ENCODE measurements around the gene NDUFS5.

DNA sequence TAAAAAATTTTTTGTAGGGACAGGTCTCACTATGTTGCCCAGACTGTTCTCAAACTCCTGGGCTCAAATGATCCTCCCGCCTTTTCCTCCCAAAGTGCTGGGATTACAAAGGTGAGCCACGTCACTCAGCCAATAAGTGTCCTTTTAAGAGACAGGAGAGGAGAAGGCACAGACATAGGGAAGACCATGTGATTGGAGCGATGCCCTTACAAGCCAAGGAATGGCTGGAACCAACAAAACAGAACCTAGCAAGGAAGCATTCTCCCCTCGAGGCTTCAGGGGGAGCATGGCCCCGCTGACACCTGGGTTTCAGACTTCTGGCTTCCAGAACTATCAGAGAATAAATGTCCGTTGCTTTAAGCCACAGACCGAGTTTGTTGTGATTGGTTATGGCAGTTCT lies 37.0 kb downstream of the NDUFS5 start:
- TF ChIP-seq, protein P1, sequence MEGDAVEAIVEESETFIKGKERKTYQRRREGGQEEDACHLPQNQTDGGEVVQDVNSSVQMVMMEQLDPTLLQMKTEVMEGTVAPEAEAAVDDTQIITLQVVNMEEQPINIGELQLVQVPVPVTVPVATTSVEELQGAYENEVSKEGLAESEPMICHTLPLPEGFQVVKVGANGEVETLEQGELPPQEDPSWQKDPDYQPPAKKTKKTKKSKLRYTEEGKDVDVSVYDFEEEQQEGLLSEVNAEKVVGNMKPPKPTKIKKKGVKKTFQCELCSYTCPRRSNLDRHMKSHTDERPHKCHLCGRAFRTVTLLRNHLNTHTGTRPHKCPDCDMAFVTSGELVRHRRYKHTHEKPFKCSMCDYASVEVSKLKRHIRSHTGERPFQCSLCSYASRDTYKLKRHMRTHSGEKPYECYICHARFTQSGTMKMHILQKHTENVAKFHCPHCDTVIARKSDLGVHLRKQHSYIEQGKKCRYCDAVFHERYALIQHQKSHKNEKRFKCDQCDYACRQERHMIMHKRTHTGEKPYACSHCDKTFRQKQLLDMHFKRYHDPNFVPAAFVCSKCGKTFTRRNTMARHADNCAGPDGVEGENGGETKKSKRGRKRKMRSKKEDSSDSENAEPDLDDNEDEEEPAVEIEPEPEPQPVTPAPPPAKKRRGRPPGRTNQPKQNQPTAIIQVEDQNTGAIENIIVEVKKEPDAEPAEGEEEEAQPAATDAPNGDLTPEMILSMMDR (IDR thresholded peaks at IDR 0.05) = no peak
- no peak for TF ChIP-seq FOXM1 (IDR thresholded peaks at IDR 0.05; ENCODE audit: low read depth)
- TF ChIP-seq NRF1 (IDR thresholded peaks at IDR 0.05; ENCODE audit: low read depth, low read length) = no peak
- no peak for TF ChIP-seq SMC3 (IDR thresholded peaks at IDR 0.05; ENCODE audit: low read depth, low read length)
- TF ChIP-seq POLR2AphosphoS5 (IDR thresholded peaks at IDR 0.05; ENCODE audit: low read depth, low read length) = no peak
- TF ChIP-seq USF2 (IDR thresholded peaks at IDR 0.05; ENCODE audit: borderline replicate concordance, low read depth, low read length) = no peak
- no peak for TF ChIP-seq MXI1 (IDR thresholded peaks at IDR 0.05; ENCODE audit: low read depth, low read length)
- TF ChIP-seq TAF1 (IDR thresholded peaks at IDR 0.05; ENCODE audit: borderline replicate concordance, low read depth, low read length) = no peak
- TF ChIP-seq EP300 (IDR thresholded peaks at IDR 0.05; ENCODE audit: borderline replicate concordance in 1 of 2, low read depth in 1 of 2, low read length in 1 of 2) = no peak
- no peak for TF ChIP-seq EZH2phosphoT487 (IDR thresholded peaks at IDR 0.05; ENCODE audit: borderline replicate concordance, low read depth)
- TF ChIP-seq JUND (IDR thresholded peaks at IDR 0.05) = no peak
- TF ChIP-seq, protein P2, sequence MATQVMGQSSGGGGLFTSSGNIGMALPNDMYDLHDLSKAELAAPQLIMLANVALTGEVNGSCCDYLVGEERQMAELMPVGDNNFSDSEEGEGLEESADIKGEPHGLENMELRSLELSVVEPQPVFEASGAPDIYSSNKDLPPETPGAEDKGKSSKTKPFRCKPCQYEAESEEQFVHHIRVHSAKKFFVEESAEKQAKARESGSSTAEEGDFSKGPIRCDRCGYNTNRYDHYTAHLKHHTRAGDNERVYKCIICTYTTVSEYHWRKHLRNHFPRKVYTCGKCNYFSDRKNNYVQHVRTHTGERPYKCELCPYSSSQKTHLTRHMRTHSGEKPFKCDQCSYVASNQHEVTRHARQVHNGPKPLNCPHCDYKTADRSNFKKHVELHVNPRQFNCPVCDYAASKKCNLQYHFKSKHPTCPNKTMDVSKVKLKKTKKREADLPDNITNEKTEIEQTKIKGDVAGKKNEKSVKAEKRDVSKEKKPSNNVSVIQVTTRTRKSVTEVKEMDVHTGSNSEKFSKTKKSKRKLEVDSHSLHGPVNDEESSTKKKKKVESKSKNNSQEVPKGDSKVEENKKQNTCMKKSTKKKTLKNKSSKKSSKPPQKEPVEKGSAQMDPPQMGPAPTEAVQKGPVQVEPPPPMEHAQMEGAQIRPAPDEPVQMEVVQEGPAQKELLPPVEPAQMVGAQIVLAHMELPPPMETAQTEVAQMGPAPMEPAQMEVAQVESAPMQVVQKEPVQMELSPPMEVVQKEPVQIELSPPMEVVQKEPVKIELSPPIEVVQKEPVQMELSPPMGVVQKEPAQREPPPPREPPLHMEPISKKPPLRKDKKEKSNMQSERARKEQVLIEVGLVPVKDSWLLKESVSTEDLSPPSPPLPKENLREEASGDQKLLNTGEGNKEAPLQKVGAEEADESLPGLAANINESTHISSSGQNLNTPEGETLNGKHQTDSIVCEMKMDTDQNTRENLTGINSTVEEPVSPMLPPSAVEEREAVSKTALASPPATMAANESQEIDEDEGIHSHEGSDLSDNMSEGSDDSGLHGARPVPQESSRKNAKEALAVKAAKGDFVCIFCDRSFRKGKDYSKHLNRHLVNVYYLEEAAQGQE (IDR thresholded peaks at IDR 0.05; ENCODE audit: low read depth, low read length) = no peak
- TF ChIP-seq, protein P3, sequence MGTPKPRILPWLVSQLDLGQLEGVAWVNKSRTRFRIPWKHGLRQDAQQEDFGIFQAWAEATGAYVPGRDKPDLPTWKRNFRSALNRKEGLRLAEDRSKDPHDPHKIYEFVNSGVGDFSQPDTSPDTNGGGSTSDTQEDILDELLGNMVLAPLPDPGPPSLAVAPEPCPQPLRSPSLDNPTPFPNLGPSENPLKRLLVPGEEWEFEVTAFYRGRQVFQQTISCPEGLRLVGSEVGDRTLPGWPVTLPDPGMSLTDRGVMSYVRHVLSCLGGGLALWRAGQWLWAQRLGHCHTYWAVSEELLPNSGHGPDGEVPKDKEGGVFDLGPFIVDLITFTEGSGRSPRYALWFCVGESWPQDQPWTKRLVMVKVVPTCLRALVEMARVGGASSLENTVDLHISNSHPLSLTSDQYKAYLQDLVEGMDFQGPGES (IDR thresholded peaks at IDR 0.05; ENCODE audit: low read depth, low read length) = no peak

All from SK-N-SH (cell line).